GM12874 (cell line): ENCODE measurements around the gene CDCA7.

Source experiments
- CTCF ChIP-seq: IDR thresholded peaks from 2 replicates; pipeline ENCODE4 v1.5.1; 2011; ENCODE audit warnings: low read depth, mild to moderate bottlenecking, control low read depth, low read length, moderate library complexity; ENCODE audit not compliant: insufficient read depth

Gene CDCA7

DNA sequence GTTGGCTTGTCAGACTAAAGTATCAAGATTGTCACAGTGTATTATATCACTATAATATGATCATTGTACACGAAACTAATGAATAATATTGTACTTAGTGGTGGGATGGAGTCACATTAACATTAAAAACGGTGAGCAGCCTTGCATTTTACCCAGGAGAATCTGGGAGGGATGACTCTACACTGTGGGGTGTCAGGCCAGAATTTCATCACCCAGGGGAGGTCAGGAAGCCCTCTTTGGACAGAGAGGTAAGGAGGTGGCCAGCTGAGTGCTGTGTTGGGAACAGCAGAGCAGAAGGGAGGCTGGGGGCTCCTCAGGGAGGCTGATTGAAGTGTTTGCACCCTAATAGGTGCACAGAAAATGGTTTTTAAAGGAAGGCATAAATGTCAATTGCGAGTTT, 33.0 kb downstream of the CDCA7 start:
- no peak for TF ChIP-seq CTCF

DNA sequence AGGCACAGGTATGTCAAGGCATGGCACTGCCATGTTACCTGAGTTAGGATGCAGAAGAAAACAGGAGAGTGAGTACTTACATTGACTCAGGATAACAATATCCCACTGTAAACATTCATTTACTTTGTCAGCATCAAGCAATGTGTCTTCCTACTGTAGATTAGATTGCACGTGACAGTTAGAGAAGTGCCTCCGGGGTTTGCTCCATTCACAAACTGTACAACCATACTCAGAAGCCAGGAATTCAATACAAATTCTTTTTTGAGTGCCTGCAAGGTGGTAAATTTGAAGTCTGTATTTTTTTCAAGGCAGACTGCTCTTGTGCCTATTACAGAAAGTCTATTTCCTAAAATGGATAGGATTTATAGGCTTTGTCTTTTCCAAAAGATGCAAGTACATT, 34.1 kb downstream of the CDCA7 start:
- TF ChIP-seq CTCF, result no peak

DNA sequence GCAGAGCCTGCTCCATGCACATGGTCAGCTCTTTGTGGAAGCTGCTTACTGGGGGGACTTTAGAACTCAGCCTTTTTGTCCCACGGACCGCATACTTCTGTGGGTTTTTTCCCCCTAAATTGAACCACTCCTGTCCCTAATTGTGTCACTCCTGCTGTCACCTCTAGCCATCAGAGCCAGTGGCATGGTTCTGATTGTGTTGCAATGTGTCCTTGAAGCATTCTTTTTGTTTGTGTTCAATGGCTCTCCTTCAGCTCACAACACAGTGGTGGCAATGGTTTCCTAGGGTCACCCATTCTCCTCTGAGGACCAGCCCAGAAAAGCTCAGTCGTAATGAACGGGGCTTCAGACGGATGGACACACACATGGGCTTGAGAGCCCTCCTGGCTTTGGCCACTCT, 35.4 kb downstream of the CDCA7 start:
- TF ChIP-seq CTCF, result no peak

DNA sequence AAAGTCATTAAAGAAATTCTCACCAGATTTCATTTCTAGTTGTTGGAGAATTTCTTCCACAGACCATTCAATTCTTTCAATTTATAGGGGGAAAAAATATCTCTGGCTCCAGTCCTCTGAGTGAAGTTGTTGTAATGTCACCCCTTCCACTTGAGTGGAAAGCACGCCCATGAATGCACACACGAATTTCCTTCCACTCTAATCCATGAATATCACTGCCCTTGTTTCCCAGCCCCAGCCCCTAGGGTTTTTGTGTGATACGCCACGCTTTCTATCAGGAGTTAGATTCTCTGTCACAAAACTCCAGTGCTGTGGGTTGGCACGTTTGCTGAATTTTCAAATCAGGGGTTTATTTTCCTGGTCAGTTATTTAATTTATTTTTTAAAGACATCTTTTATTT, 38.1 kb downstream of the CDCA7 start:
- TF ChIP-seq CTCF, result no peak

GRCh38 chr2:173393186-173393585, 38.5 kb downstream of the CDCA7 start:
- TF ChIP-seq CTCF, result no peak

DNA sequence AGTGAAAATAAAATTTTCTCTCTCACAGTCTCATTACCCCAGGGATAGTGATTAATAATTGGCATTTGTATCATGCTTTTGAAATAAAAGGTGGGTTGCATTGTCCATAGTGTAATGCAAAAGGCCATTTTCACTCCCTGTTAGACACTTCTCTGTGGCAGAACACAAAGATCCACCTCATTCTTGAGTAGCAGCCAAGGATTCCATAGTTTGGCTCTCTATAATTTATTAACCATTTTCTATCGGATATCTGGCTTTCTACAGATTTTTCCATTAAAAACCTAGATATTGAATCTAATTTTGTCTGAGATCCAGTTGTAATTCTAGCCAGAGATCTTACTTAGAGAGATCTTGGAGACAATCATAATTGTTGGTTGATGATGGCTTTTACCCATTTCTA, 39.0 kb downstream of the CDCA7 start:
- no peak for TF ChIP-seq CTCF

GRCh38 chr2:173394091-173394974, 39.7 kb downstream of the CDCA7 start:
- no peak for TF ChIP-seq CTCF
